Bronchial epithelial cell (primary cell): ENCODE measurements around the gene TNS3. TPM values are rescaled to one million over a fixed set of nuclear protein-coding genes. Genes with fewer than 3 reads are reported as not detected.

ENCODE experiments used
- DNase-seq: peaks from one replicate; pipeline ENCODE4 v3.0.0-alpha.2; 2010; ENCODE audit warnings: low read depth
- FAIRE-seq: peaks from 2 replicates; lab custom pipeline; 2011; peaks lifted over from hg19 to GRCh38; lab: Jason Lieb, UNC
- H3K27me3 ChIP-seq: 2 replicates; pipeline ENCODE4 v1.5.1; 2011; ENCODE audit warnings: low read length; ENCODE audit not compliant: control insufficient read depth, insufficient read depth
- H3K36me3 ChIP-seq: 2 replicates; pipeline ENCODE4 v1.5.1; 2011; ENCODE audit warnings: low read length; ENCODE audit not compliant: control insufficient read depth, insufficient read depth
- H3K4me3 ChIP-seq: 2 replicates; pipeline ENCODE4 v1.5.1; 2011; ENCODE audit warnings: mild to moderate bottlenecking, low read depth, low read length, control low read depth
- total RNA-seq: library from RNA; depleted of rRNA; stranded (reverse); fragments of >200 nt; gene quantifications from 2 replicates; pipeline ENCODE4 v1.2.1, GENCODE V29; 2014
- TF ChIP-seq, protein P1 (sequence below): IDR thresholded peaks from 2 replicates; pipeline ENCODE4 v1.5.1; 2011; ENCODE audit warnings: mild to moderate bottlenecking, moderate library complexity, low read length, control low read depth, inconsistent platforms; ENCODE audit not compliant: insufficient read depth, severe bottlenecking

Gene TNS3
- total RNA-seq, 1 donor from 2014 or later: 2.6 TPM

DNA sequence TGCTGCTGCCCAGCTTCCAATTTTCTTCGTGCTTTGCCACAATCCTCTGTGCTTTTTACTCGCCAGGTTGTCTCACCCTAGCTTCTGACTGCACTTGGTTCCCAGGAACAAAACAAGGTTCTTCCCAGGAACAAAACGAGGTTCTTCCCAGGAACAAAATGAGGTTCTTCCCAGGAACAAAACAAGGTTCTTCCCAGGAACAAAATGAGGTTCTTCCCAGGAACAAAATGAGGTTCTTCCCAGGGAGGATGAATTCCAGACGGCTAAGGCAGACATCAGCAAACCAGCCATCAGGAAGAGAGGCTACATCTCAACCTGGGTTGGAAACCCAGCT is 41.9 kb downstream of the TNS3 start:
- Histone ChIP-seq H3K36me3 (peaks cover 2% of the 10 kb centered on the region), H3K4me3 (no peak overlapping the region), H3K27me3 (no peaks in the 10 kb centered on the region)
- no peak for FAIRE-seq
- no peak for DNase-seq
- TF ChIP-seq, protein P1, sequence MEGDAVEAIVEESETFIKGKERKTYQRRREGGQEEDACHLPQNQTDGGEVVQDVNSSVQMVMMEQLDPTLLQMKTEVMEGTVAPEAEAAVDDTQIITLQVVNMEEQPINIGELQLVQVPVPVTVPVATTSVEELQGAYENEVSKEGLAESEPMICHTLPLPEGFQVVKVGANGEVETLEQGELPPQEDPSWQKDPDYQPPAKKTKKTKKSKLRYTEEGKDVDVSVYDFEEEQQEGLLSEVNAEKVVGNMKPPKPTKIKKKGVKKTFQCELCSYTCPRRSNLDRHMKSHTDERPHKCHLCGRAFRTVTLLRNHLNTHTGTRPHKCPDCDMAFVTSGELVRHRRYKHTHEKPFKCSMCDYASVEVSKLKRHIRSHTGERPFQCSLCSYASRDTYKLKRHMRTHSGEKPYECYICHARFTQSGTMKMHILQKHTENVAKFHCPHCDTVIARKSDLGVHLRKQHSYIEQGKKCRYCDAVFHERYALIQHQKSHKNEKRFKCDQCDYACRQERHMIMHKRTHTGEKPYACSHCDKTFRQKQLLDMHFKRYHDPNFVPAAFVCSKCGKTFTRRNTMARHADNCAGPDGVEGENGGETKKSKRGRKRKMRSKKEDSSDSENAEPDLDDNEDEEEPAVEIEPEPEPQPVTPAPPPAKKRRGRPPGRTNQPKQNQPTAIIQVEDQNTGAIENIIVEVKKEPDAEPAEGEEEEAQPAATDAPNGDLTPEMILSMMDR: no peak

DNA sequence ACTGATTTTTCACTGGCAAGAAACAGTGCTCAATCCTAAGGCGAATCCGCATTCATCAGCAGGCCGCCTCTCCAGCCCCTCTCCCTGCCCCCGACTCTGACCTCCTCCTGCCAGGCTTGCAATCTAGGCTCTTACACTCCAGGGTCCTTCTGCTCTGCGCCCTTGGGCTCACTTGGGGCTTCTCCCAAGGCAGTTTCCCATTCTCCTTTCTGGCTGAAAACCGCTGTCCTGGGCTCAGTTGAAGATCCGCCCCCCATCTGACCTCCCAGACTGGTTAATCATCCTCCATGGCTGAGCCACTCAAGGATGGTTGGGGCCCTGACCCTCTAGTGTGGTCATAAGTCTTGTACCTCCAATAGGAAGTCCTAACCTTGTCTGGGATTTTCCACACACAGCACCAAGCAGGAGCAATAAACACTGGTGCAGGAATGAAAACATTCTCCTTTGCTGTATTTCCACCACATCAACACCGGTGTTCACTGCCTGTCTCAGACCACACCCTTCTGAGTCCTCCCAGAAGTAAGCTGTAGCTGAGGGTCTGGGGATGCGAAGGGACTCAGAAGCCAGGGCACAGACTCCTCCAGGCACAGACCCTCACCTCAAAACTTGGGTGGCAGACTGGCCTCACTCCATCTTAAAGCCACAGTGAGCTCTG is 42.4 kb downstream of the TNS3 start:
- Histone ChIP-seq H3K27me3 (no peaks in the 10 kb centered on the region), H3K4me3 (no peak overlapping the region), H3K36me3 (peaks cover 2% of the 10 kb centered on the region)
- no peak for DNase-seq
- TF ChIP-seq, protein P1: no peak
- no peak for FAIRE-seq

DNA sequence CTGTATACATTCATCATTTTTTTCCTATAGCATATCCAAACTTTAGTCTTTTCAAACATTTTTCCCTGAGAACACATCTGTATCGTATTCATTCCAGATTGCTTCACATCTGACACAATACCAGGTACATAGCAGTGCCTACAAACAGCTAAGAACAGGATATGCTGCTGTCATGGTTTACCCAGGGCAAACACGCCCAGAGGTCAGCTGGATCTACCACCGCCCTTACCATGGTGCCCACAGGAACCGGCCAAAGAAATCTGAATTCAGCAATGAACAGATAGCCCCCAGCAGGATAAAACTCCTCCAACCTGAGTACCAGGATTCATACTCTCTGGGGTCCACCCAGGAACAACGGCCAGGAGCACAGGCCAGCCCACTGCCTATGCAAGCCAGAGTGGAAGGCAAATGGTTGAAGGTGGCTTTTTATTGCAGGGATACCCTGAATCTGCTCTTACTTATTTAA is 43.0 kb downstream of the TNS3 start:
- FAIRE-seq: no peak
- Histone ChIP-seq H3K4me3 (no peak overlapping the region), H3K27me3 (no peaks in the 10 kb centered on the region), H3K36me3 (peaks cover 2% of the 10 kb centered on the region)
- TF ChIP-seq, protein P1: no peak
- DNase-seq: peak; percentile 65

DNA sequence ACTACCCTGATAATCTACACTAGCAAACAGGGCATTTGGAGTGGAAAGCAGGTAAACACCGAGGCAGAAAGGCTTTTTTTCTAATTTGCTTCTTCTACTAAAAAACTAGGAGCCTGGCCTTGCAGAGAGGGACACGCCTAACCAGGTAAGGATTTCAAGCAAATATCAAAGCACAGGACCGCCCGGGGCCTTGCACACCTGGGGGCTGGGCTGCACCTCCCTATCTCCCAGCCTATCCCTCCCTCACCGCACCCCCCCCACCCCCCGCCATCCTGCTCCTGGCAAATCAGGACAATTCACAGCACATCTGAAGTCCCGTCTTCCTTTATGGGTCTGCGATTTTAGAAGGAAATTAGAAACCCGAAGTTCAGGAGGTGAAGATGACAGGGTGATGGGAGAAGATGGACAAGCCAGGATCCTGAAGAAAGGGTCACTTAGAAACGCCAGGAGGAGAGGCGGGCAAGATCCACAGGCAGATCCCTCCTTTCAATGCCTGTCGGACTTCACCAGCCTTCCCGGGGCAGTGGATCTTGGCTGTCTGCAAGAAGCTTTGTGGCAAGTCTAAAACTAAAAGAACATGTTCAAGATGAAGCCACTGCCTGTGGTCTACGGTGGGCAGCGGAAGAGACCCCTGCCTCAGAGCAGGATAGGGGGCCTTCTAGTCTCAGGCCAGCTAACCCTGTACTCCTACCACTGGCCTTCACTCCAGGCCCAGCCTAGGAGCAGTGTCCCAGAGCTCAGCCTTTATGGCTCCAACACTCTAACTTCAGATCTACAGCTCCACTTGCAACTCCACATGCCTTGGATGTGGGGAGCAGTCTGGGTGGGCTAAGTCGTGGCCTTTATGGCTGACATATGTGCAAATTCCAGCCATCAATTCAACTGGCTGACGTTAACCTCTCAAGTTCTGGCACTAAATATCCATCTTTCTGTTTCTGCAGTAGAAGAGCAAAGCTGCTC is 43.9 kb downstream of the TNS3 start:
- DNase-seq: no peak
- FAIRE-seq: no peak
- Histone ChIP-seq H3K36me3 (peaks cover under 1% of the 10 kb centered on the region), H3K4me3 (no peak overlapping the region), H3K27me3 (no peaks in the 10 kb centered on the region)
- TF ChIP-seq, protein P1: no peak

DNA sequence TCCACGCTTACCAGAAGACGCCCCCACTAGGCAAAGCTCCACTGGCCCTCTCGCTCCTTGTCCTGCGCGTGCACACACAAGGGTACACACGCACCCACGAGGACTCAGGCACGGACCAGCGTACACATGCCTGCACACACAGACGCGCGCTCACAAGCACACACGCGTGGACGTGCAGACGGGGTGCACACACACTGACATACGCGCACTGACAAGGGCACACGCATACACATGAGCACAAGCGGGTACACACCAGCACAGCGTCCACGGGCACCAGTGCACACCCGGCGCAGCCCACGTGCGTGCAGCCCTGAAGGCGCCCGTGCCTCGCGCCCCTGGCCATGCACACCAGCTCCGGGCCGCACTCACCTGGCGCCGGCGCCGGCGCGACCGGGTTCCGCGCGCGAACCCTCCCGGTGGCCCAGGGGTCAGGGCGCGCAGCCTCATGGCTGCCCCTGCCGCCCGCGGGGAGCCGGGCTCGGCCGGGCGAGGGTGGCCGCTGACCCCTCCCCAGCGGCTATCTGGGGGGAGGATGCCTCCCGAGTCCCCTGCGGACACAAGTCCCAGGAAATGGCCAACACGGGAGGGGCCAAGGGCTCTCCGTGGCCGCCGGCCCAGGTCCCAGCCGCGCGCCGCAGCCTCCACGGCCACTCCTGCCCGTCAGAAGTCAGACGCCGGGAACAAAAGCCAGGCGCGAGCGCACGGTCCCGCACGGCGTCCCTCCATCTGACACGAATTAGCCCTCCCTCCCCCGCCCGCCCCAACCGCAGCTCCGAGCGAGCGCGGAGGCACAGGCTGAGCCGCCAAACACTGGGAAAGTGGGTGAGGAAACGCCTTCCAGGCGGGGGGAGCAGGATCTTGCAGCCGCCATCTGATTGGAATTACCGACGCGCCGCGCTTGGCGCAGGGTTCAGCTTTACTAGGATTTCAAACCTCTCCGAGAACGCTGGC is 45.0 kb downstream of the TNS3 start:
- DNase-seq (peak; percentile 32), FAIRE-seq (no peak)
- TF ChIP-seq, protein P1: no peak
- Histone ChIP-seq H3K4me3 (peak overlapping the region; percentile 43), H3K36me3 (no peaks in the 10 kb centered on the region), H3K27me3 (no peaks in the 10 kb centered on the region)
